DND-41 (cell line): ENCODE data around the gene BRF1.

Experiments
- ATAC-seq: fragments of 200-7000 bp; cut with Tn5 transposase; 3 replicates; pipeline ENCODE4 v1.9.1; 2021; ENCODE audit warnings: low read depth; ENCODE audit not compliant: insufficient read depth
- DNase-seq: peaks from one replicate; pipeline ENCODE4 v3.0.0-alpha.2; 2020
- H2AFZ ChIP-seq: 2 replicates; pipeline ENCODE4 v1.6.0; 2012; ENCODE audit warnings: low read depth, low read length
- H3K27ac ChIP-seq: 2 replicates; pipeline ENCODE4 v1.5.1; 2012; ENCODE audit warnings: low read length, inconsistent platforms
- H3K27me3 ChIP-seq: fragments of 200-600 bp; sonication (generic); 2 replicates; pipeline ENCODE4 v1.6.0; 2012; ENCODE audit warnings: low read length, mild to moderate bottlenecking, inconsistent platforms; ENCODE audit not compliant: insufficient read depth, poor library complexity
- H3K36me3 ChIP-seq: 2 replicates; pipeline ENCODE4 v1.5.1; 2012; ENCODE audit warnings: low read length, inconsistent platforms; ENCODE audit not compliant: insufficient read depth
- H3K4me1 ChIP-seq: 2 replicates; pipeline ENCODE4 v1.5.1; 2012; ENCODE audit warnings: mild to moderate bottlenecking, low read length; ENCODE audit not compliant: insufficient read depth
- H3K4me2 ChIP-seq: 2 replicates; pipeline ENCODE4 v1.6.0; 2012; ENCODE audit warnings: mild to moderate bottlenecking, moderate library complexity, low read length, inconsistent platforms; ENCODE audit not compliant: insufficient read depth
- H3K4me3 ChIP-seq, 2 experiments: fragments of 200-600 bp in 1 of 2; shearing (Covaris generic) in 1 of 2; 2 replicates each; pipeline ENCODE4 v1.5.1; 2012 to 2016; ENCODE audit warnings: inconsistent platforms in 2 of 2, low read length in 2 of 2, mild to moderate bottlenecking in 2 of 2, low read depth in 1 of 2, moderate library complexity in 1 of 2
- H3K79me2 ChIP-seq: 2 replicates; pipeline ENCODE4 v1.6.0; 2012; ENCODE audit warnings: low read length, inconsistent platforms; ENCODE audit not compliant: insufficient read depth
- H3K9ac ChIP-seq: 2 replicates; pipeline ENCODE4 v1.6.0; 2012; ENCODE audit warnings: low read depth, mild to moderate bottlenecking, inconsistent platforms, low read length, moderate library complexity
- H3K9me3 ChIP-seq: 2 replicates; pipeline ENCODE4 v1.5.1; 2012; ENCODE audit warnings: low read length, moderate library complexity, mild to moderate bottlenecking, inconsistent platforms; ENCODE audit not compliant: insufficient read depth, severe bottlenecking
- H4K20me1 ChIP-seq: 2 replicates; pipeline ENCODE4 v1.6.0; 2012; ENCODE audit warnings: low read length; ENCODE audit not compliant: insufficient read depth
- EZH2 ChIP-seq: IDR thresholded peaks from 3 replicates; pipeline ENCODE4 v1.6.1; 2012; ENCODE audit warnings: borderline replicate concordance, low read depth, mild to moderate bottlenecking, moderate library complexity, low read length, inconsistent platforms; ENCODE audit not compliant: severe bottlenecking
- TF ChIP-seq, protein P1 (sequence below): IDR thresholded peaks from 2 replicates; pipeline ENCODE4 v1.5.1; 2012; ENCODE audit warnings: borderline replicate concordance, low read length, moderate library complexity, mild to moderate bottlenecking; ENCODE audit not compliant: poor library complexity, severe bottlenecking; ENCODE audit errors: extremely low read depth

Gene BRF1

DNA sequence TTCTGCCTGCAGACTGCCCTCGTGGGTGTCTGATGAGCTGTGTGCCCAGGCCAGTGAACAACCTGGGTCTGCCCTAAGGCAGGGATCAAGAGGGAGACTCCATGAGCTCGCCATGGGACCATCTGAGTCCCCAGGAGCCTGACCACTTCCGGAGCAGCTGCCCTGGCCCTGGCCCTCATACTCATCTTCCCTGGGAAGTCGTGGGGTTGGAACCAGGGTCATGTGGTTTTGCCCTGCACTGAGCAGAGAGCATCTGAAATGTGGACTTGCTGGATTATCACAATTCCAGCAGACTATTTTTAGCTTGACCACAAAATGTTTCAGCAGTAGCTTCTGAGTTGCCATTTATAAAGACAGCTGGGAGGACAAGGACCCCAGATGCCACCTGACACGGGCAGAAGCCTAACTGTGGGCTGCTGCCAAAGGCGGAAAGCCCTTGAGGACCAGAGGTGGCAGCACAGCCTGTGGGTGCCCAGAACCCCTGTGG lies 45.7 kb downstream of the BRF1 start:
- no peak for DNase-seq
- H3K9me3 ChIP-seq = no peaks in the 10 kb centered on the region
- H3K79me2 ChIP-seq = peaks cover 24% of the 10 kb centered on the region
- no peaks in the 10 kb centered on the region for H3K27me3 ChIP-seq
- no peak for ATAC-seq
- TF ChIP-seq, protein P1, sequence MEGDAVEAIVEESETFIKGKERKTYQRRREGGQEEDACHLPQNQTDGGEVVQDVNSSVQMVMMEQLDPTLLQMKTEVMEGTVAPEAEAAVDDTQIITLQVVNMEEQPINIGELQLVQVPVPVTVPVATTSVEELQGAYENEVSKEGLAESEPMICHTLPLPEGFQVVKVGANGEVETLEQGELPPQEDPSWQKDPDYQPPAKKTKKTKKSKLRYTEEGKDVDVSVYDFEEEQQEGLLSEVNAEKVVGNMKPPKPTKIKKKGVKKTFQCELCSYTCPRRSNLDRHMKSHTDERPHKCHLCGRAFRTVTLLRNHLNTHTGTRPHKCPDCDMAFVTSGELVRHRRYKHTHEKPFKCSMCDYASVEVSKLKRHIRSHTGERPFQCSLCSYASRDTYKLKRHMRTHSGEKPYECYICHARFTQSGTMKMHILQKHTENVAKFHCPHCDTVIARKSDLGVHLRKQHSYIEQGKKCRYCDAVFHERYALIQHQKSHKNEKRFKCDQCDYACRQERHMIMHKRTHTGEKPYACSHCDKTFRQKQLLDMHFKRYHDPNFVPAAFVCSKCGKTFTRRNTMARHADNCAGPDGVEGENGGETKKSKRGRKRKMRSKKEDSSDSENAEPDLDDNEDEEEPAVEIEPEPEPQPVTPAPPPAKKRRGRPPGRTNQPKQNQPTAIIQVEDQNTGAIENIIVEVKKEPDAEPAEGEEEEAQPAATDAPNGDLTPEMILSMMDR = no peak
- no peak for TF ChIP-seq EZH2
- H3K27ac ChIP-seq = no peak overlapping the region
- H4K20me1 ChIP-seq = peaks cover 52% of the 10 kb centered on the region
- H3K4me3 ChIP-seq = no peak overlapping the region
- H3K4me1 ChIP-seq = peaks cover 10% of the 10 kb centered on the region
- peaks cover 46% of the 10 kb centered on the region for H3K36me3 ChIP-seq
- H2AFZ ChIP-seq = no peak overlapping the region
- H3K9ac ChIP-seq = no peak overlapping the region
- no peak overlapping the region for H3K4me2 ChIP-seq

DNA sequence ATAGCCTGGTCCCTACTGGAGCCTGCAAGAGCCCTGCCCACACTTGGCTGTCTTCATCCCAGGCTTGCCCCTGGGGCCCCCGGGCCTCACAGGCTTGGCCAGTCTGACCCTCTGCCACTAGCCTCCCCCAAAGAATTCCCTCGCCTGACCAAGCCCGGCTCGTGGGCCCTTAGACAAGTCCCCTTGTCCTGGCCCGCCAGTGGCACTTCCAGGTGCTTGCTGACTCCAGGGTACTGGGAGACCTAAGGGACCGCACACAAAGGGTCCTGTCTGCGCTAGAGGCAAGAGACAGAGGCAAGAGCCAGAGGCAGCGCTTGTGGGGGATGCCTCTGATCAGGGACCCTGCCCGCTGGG lies 47.5 kb downstream of the BRF1 start:
- Histone ChIP-seq H3K36me3 (peaks cover 51% of the 10 kb centered on the region), H3K79me2 (peaks cover 35% of the 10 kb centered on the region), H3K27ac (no peak overlapping the region), H3K4me1 (peaks cover 22% of the 10 kb centered on the region), H3K27me3 (no peaks in the 10 kb centered on the region), H3K9me3 (no peaks in the 10 kb centered on the region), H4K20me1 (peaks cover 59% of the 10 kb centered on the region), H3K9ac (no peak overlapping the region), H2AFZ (no peak overlapping the region), H3K4me3 (no peak overlapping the region), H3K4me2 (no peak overlapping the region)
- TF ChIP-seq, protein P1 = no peak
- no peak for TF ChIP-seq EZH2
- DNase-seq = no peak
- no peak for ATAC-seq

DNA sequence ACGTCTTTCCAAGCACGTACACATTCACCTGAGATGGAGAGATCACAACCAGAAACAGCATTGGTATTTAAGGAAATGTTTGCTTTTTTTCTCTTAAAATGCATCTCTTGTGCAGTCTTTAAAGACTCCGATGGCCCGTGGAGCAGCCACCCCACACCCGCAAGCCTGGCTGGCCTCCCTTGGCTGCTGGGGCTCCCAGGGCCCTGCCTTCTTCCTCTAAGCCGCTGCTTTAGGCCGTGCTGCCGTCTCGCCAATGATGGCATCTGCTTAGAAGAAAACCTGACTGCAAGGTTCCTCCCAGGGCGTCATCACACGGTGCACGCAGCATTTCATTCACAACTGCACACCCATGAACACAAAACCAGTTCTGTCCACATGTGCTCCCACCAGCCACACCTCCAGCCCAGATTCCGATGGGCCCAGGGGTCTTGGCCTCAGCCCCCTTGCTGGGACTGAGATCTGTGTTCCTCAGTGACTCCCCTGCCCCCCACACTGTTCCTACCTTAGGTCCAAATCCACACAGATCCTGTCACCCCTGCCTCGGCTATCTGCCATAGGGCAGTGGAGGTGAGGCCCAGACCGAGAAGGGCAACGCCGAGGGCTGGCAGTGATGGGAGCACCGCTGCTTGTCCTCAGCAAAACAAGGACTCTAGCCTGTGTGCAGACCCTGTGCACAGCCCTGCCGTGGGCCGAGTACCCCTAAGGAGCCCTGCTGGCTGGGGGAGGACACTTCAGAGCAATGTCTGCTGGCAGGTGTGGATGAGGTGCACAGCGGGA lies 48.1 kb downstream of the BRF1 start:
- H4K20me1 ChIP-seq = peaks cover 58% of the 10 kb centered on the region
- H3K27me3 ChIP-seq = no peaks in the 10 kb centered on the region
- no peak overlapping the region for H2AFZ ChIP-seq
- H3K9ac ChIP-seq = no peak overlapping the region
- H3K79me2 ChIP-seq = peaks cover 38% of the 10 kb centered on the region
- H3K36me3 ChIP-seq = peaks cover 51% of the 10 kb centered on the region
- no peaks in the 10 kb centered on the region for H3K9me3 ChIP-seq
- no peak for TF ChIP-seq EZH2
- TF ChIP-seq, protein P1 = no peak
- DNase-seq (no peak), ATAC-seq (no peak)
- peaks cover 28% of the 10 kb centered on the region for H3K4me1 ChIP-seq
- H3K27ac ChIP-seq = no peak overlapping the region
- no peak overlapping the region for H3K4me2 ChIP-seq
- no peak overlapping the region for H3K4me3 ChIP-seq
